Suprapubic skin (tissue), 4 donors: Measurements from ENCODE around the gene ASB10.

Experiments used
- CTCF ChIP-seq, 2 donors: fragments of 200-600 bp in 1 of 2; fragments of 450-650 bp in 1 of 2; sonication (generic) in 1 of 2; IDR thresholded peaks; one replicate each; pipeline ENCODE4 v1.5.1; 2016 to 2019; ENCODE audit warnings: antibody characterized with exemption in 2 of 2, mild to moderate bottlenecking in 1 of 2, moderate library complexity in 1 of 2
- EP300 ChIP-seq: sonication (generic); formaldehyde crosslinking; IDR thresholded peaks from one replicate; pipeline ENCODE4 v1.6.1; 2017; ENCODE audit warnings: antibody characterized with exemption
- POLR2A ChIP-seq, 2 donors: fragments of 450-650 bp; IDR thresholded peaks; one replicate each; pipeline ENCODE4 v1.6.1; 2017; ENCODE audit warnings: antibody characterized with exemption in 2 of 2, mild to moderate bottlenecking in 2 of 2, moderate library complexity in 2 of 2
- POLR2AphosphoS5 ChIP-seq, 3 donors: sonication (generic); formaldehyde crosslinking; IDR thresholded peaks; one replicate each; pipeline ENCODE4 v1.6.1; 2017; ENCODE audit warnings: antibody characterized with exemption in 3 of 3

- TF ChIP-seq CTCF (IDR thresholded peaks at IDR 0.05) (no peak), POLR2A (IDR thresholded peaks at IDR 0.05) (no peak), POLR2AphosphoS5 (IDR thresholded peaks at IDR 0.05) (no peak), EP300 (no peak)
These were observed 23.2 kb upstream of the ASB10 start, which contains the start of gene H2BK1 for GRCh38 chr7:151210087-151210854.
